Body of pancreas (tissue), 4 donors: ENCODE data around the gene POLR1A.

ENCODE experiments used
- POLR2A ChIP-seq, 3 donors: fragments of 450-650 bp; IDR thresholded peaks; one replicate each; pipeline ENCODE4 v1.6.1; 2016; ENCODE audit warnings: antibody characterized with exemption in 3 of 3, mild to moderate bottlenecking in 2 of 3
- TF ChIP-seq, protein P1 (sequence below), 7 experiments: fragments of 450-650 bp in 4 of 7; fragments of 200-600 bp in 3 of 7; sonication (generic) in 3 of 7; IDR thresholded peaks; one replicate each; pipeline ENCODE4 v1.5.1; 2016 to 2019; ENCODE audit warnings: antibody characterized with exemption in 7 of 7

DNA sequence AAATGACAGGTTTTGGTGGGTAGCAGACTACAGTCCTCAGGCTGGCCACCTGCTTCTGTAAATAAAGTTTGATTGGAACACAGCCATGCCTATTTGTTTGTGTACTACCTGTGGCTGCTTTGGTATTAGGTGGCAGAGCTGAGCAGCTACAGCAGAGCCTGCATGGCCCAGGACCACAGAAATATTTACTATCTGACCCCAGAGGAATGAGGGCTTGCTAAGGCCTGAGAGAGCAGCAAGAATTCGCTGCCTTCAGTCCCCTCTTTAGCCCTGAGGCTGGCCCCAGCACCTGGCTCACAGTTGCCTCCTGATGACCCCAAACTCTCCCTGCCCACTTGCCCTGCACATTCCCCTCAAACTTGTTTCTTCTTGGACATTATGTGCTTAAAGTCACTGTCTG, 32.5 kb downstream of the POLR1A start:
- TF ChIP-seq, protein P1, sequence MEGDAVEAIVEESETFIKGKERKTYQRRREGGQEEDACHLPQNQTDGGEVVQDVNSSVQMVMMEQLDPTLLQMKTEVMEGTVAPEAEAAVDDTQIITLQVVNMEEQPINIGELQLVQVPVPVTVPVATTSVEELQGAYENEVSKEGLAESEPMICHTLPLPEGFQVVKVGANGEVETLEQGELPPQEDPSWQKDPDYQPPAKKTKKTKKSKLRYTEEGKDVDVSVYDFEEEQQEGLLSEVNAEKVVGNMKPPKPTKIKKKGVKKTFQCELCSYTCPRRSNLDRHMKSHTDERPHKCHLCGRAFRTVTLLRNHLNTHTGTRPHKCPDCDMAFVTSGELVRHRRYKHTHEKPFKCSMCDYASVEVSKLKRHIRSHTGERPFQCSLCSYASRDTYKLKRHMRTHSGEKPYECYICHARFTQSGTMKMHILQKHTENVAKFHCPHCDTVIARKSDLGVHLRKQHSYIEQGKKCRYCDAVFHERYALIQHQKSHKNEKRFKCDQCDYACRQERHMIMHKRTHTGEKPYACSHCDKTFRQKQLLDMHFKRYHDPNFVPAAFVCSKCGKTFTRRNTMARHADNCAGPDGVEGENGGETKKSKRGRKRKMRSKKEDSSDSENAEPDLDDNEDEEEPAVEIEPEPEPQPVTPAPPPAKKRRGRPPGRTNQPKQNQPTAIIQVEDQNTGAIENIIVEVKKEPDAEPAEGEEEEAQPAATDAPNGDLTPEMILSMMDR (IDR thresholded peaks at IDR 0.05): no peak
- no peak for TF ChIP-seq POLR2A (IDR thresholded peaks at IDR 0.05)
